Neuronal stem cell (in vitro differentiated cells): ENCODE measurements around the gene CSF3R.

Source experiments
- DNase-seq: peaks from one replicate; pipeline ENCODE4 v3.0.0-alpha.2; 2013; ENCODE audit warnings: low spot score
- H2AFZ ChIP-seq: one replicate; pipeline ENCODE4 v1.6.1; 2013; ENCODE audit warnings: mild to moderate bottlenecking, low read length, inconsistent platforms
- H2AK5ac ChIP-seq: 2 replicates; pipeline ENCODE4 v1.6.1; 2013; ENCODE audit warnings: low read depth, mild to moderate bottlenecking, inconsistent platforms, low read length, moderate library complexity, mixed read lengths
- H2BK120ac ChIP-seq: 2 replicates; pipeline ENCODE4 v1.6.1; 2013; ENCODE audit warnings: low read depth, mild to moderate bottlenecking, inconsistent platforms, low read length, moderate library complexity, mixed read lengths
- H2BK12ac ChIP-seq: one replicate; pipeline ENCODE4 v1.6.1; 2013; ENCODE audit warnings: low read length, inconsistent platforms
- H2BK15ac ChIP-seq: 2 replicates; pipeline ENCODE4 v1.6.1; 2013; ENCODE audit warnings: mild to moderate bottlenecking, low read length, inconsistent platforms, mixed read lengths
- H2BK5ac ChIP-seq: one replicate; pipeline ENCODE4 v1.6.1; 2013; ENCODE audit warnings: inconsistent platforms, mild to moderate bottlenecking, low read length, moderate library complexity
- H3K14ac ChIP-seq: one replicate; pipeline ENCODE4 v1.6.1; 2013; ENCODE audit warnings: low read length, inconsistent platforms
- H3K18ac ChIP-seq: 2 replicates; pipeline ENCODE4 v1.6.1; 2013; ENCODE audit warnings: low read length, inconsistent platforms
- H3K23ac ChIP-seq: 2 replicates; pipeline ENCODE4 v1.6.1; 2013; ENCODE audit warnings: low read depth, mild to moderate bottlenecking, mixed read lengths, low read length, inconsistent platforms; ENCODE audit not compliant: poor library complexity
- H3K27ac ChIP-seq: replicated peaks from 3 replicates; pipeline ENCODE4 v1.5.1; 2013; ENCODE audit warnings: low read length, inconsistent platforms
- H3K27me3 ChIP-seq, 3 experiments: 2 replicates each; pipeline ENCODE4 v1.6.1; 2013; ENCODE audit warnings: low read length in 3 of 3, mild to moderate bottlenecking in 2 of 3, inconsistent platforms in 1 of 3, low read depth in 1 of 3, mixed read lengths in 1 of 3, moderate library complexity in 1 of 3; ENCODE audit not compliant: control insufficient read depth in 3 of 3, insufficient read depth in 3 of 3
- H3K36me3 ChIP-seq, 2 donors: replicated peaks in 1 of 2; 2 replicates each; pipeline ENCODE4 v1.6.1; 2013; ENCODE audit warnings: low read length in 2 of 2; ENCODE audit not compliant: control insufficient read depth in 2 of 2, insufficient read depth in 2 of 2
- H3K4ac ChIP-seq: 2 replicates; pipeline ENCODE4 v1.6.1; 2013; ENCODE audit warnings: inconsistent platforms, mild to moderate bottlenecking, low read length, moderate library complexity
- H3K4me1 ChIP-seq, 2 donors: 1 replicate in 1 of 2; 2 replicates in 1 of 2; pipeline ENCODE4 v1.6.1; 2013; ENCODE audit warnings: low read length in 2 of 2, low read depth in 1 of 2; ENCODE audit not compliant: control insufficient read depth in 2 of 2, insufficient read depth in 1 of 2
- H3K4me2 ChIP-seq: one replicate; pipeline ENCODE4 v1.6.1; 2013; ENCODE audit warnings: mild to moderate bottlenecking, low read length, inconsistent platforms; ENCODE audit not compliant: insufficient read depth, poor library complexity, severe bottlenecking
- H3K4me3 ChIP-seq, 2 donors: 2 replicates each; pipeline ENCODE4 v1.5.1; 2013; ENCODE audit warnings: low read length in 2 of 2, mild to moderate bottlenecking in 2 of 2, inconsistent platforms in 1 of 2, moderate library complexity in 1 of 2
- H3K79me1 ChIP-seq: one replicate; pipeline ENCODE4 v1.6.1; 2013; ENCODE audit warnings: low read depth, mild to moderate bottlenecking, inconsistent platforms, low read length, moderate library complexity
- H3K9ac ChIP-seq: one replicate; pipeline ENCODE4 v1.6.1; 2013; ENCODE audit warnings: mild to moderate bottlenecking, low read depth, low read length, inconsistent platforms; ENCODE audit not compliant: poor library complexity
- H3K9me3 ChIP-seq, 2 donors: replicated peaks in 1 of 2; 2 replicates each; pipeline versions ENCODE3 to v1.6.1; 2013; ENCODE audit warnings: low read length in 2 of 2, mild to moderate bottlenecking in 2 of 2, inconsistent platforms in 1 of 2, low read depth in 1 of 2, mixed read lengths in 1 of 2, moderate library complexity in 1 of 2; ENCODE audit not compliant: control insufficient read depth in 2 of 2, insufficient read depth in 1 of 2
- H4K8ac ChIP-seq: one replicate; pipeline ENCODE4 v1.6.1; 2013; ENCODE audit warnings: low read depth, mild to moderate bottlenecking, inconsistent platforms, low read length, moderate library complexity
- H4K91ac ChIP-seq: one replicate; pipeline ENCODE4 v1.6.1; 2013; ENCODE audit warnings: low read length, low read depth, mild to moderate bottlenecking, inconsistent platforms; ENCODE audit not compliant: poor library complexity
- WGBS, 2 donors: extraction: QIAGEN DNeasy Blood & Tissue Kit; methylation state at CpG; one replicate each; pipeline ENCODE4 v1.1.7; 2013; ENCODE audit warnings: missing lambda C conversion rate in 2 of 2, mixed read lengths in 1 of 2; ENCODE audit not compliant: insufficient read length in 2 of 2, insufficient replicate concordance in 1 of 2; ENCODE audit errors: extremely low coverage in 2 of 2; 5-methylcytosine and 5-hydroxymethylcytosine counted together
- small RNA-seq: library from polyadenylated mRNA; stranded (forward); fragments of <200 nt; extraction: miRNeasy Mini kit (QIAGEN cat#:217004); gene quantifications from one replicate; pipeline ENCODE3, GENCODE V24; 2013; ENCODE audit not compliant: insufficient read depth

Gene CSF3R

GRCh38 chr1:36417931-36418330 is 64.8 kb downstream of the CSF3R start:
- no peaks in the 10 kb centered on the region for H3K27me3 ChIP-seq

More at GRCh38 chr1:36417931-36418330, 64.8 kb downstream of the CSF3R start:
- H3K4me2 ChIP-seq: no peak overlapping the region
- no peak overlapping the region for H3K9ac ChIP-seq
- no peak overlapping the region for H2BK12ac ChIP-seq
- DNase-seq: no peak
- H3K4me3 ChIP-seq: no peak overlapping the region
- H3K9me3 ChIP-seq: no peaks in the 10 kb centered on the region
- no peak overlapping the region for H3K4ac ChIP-seq
- H3K18ac ChIP-seq: no peak overlapping the region
- no peak overlapping the region for H4K8ac ChIP-seq
- no peak overlapping the region for H3K14ac ChIP-seq
- H3K27ac ChIP-seq: no peak overlapping the region
- no peak overlapping the region for H3K23ac ChIP-seq
- peaks cover 7 to 60% of the 10 kb centered on the region in 2 donors for H3K36me3 ChIP-seq
- no peak overlapping the region for H2BK5ac ChIP-seq
- no peak overlapping the region for H2BK15ac ChIP-seq
- no CpG with 5 or more reads among the region's 9 CpGs for WGBS, 2 donors
- no peak overlapping the region for H2AK5ac ChIP-seq
- no peaks in the 10 kb centered on the region for H3K79me1 ChIP-seq
- H4K91ac ChIP-seq: no peak overlapping the region
- no peaks in the 10 kb centered on the region for H3K4me1 ChIP-seq
- H2BK120ac ChIP-seq: no peak overlapping the region
- H2AFZ ChIP-seq: no peak overlapping the region

Small RNA genes within 50 kb of the gene (small RNA-seq; reads per million reads assigned to genes)
- gene SNORA63C: 1.6 reads per million
